A673 (cell line): ENCODE results near the gene AGPAT2.

Source experiments
- CTCF ChIP-seq: fragments of 300-800, 200-600 bp; sonication (generic); conservative IDR thresholded peaks from 2 replicates; pipeline ENCODE4 v1.5.1; 2017; ENCODE audit warnings: low read depth, mild to moderate bottlenecking, antibody characterized with exemption, low read length, moderate library complexity, mixed read lengths
- EZH2 ChIP-seq: fragments of 200-600 bp; sonication (generic); IDR thresholded peaks from 2 replicates; pipeline ENCODE4 v1.6.1; 2017; ENCODE audit warnings: borderline replicate concordance, low read depth, mild to moderate bottlenecking, mixed read lengths, antibody characterized with exemption, low read length; ENCODE audit not compliant: poor library complexity, severe bottlenecking

DNA sequence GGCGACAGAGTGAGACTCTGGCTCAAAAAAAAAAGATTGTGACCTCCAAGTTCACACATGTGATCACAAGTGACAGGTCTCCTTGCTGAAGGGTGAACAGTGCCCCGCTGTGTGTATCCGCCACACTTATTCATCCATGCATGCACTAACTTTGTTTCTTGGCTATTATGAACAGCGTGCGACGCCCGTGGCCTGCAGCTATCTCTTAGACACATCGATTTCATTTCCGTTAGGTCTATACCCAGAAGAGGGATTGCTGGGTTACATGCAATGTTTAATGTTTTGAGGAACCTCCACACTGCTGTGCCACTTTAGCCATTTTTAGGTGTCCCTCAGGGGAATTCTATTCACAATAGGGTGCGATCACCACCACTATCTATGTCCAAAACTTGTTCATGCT is 36.6 kb downstream of the AGPAT2 start:
- TF ChIP-seq CTCF = no peak
- no peak for TF ChIP-seq EZH2
